B cell (primary cell): ENCODE measurements around the gene DHX30. TPM values are rescaled to one million over a fixed set of nuclear protein-coding genes. Genes with fewer than 3 reads are reported as not detected.

Source experiments
- ATAC-seq: fragments of 200-7000 bp; cut with Tn5 transposase; one replicate; pipeline ENCODE4 v1.10.0; 2021; ENCODE audit warnings: low read depth, mild to moderate bottlenecking, moderate number of reproducible peaks, moderate library complexity
- CTCF ChIA-PET: fragments of 350-600 bp; sonication (Branson Sonifier 250); formaldehyde crosslinking; loops from one replicate; lab custom pipeline; 2021; ENCODE audit warnings: antibody characterized with exemption, inconsistent platforms; lab: Charles Lee
- POLR2A ChIA-PET: fragments of 350-600 bp; sonication (Branson Sonifier 250); formaldehyde crosslinking; loops from one replicate; lab custom pipeline; 2021; ENCODE audit warnings: antibody characterized with exemption; lab: Charles Lee
- DNase-seq: peaks from one replicate; pipeline ENCODE4 v3.0.0; 2013
- H2AFZ ChIP-seq: 2 replicates; pipeline ENCODE4 v1.6.1; 2012; ENCODE audit warnings: mild to moderate bottlenecking, low read depth, low read length; ENCODE audit not compliant: insufficient read depth, poor library complexity, severe bottlenecking
- H3K27ac ChIP-seq, 2 donors: 1 replicate in 1 of 2; 2 replicates in 1 of 2; pipeline ENCODE4 v1.5.1; 2012 to 2013; ENCODE audit warnings: low read length in 2 of 2, mild to moderate bottlenecking in 2 of 2, moderate library complexity in 1 of 2
- H3K27me3 ChIP-seq, 4 experiments: fragments of 200-600 bp in 1 of 4; sonication (generic) in 1 of 4; replicated peaks in 1 of 4; 1 replicate in 2 of 4; 2 replicates in 2 of 4; pipeline versions ENCODE4 v1.6.1 to v1.7.0; 2013 to 2016; ENCODE audit warnings: low read length in 3 of 4, mild to moderate bottlenecking in 2 of 4, mixed read lengths in 1 of 4, moderate library complexity in 1 of 4; ENCODE audit not compliant: insufficient read depth in 4 of 4, control insufficient read depth in 3 of 4; ENCODE audit errors: control extremely low read depth in 1 of 4
- H3K36me3 ChIP-seq, 2 experiments: replicated peaks in 1 of 2; 1 replicate in 1 of 2; 2 replicates in 1 of 2; pipeline versions ENCODE4 v1.6.1 to v1.7.1; 2013; ENCODE audit warnings: low read length in 1 of 2; ENCODE audit not compliant: insufficient read depth in 2 of 2, control insufficient read depth in 1 of 2; ENCODE audit errors: control extremely low read depth in 1 of 2, extremely low read depth in 1 of 2
- H3K4me1 ChIP-seq, 2 donors: fragments of 200-600 bp in 1 of 2; sonication (generic) in 1 of 2; 1 replicate in 1 of 2; 2 replicates in 1 of 2; pipeline versions ENCODE4 v1.5.1 to v1.6.1; 2013 to 2017; ENCODE audit warnings: low read length in 2 of 2; ENCODE audit not compliant: control insufficient read depth in 2 of 2, insufficient read depth in 2 of 2
- H3K4me2 ChIP-seq: replicated peaks from 2 replicates; pipeline ENCODE3; 2012; ENCODE audit warnings: mild to moderate bottlenecking, low read depth, low read length; ENCODE audit not compliant: poor library complexity, severe bottlenecking
- H3K4me3 ChIP-seq, 5 experiments: fragments of 200-600 bp in 1 of 5; sonication (generic) in 1 of 5; 1 replicate in 3 of 5; 2 replicates in 2 of 5; pipeline versions ENCODE4 v1.5.1 to v1.7.0; 2011 to 2016; ENCODE audit warnings: low read length in 4 of 5, mild to moderate bottlenecking in 4 of 5, low read depth in 2 of 5, control low read depth in 1 of 5, moderate library complexity in 1 of 5; ENCODE audit not compliant: insufficient read depth in 1 of 5; ENCODE audit errors: control extremely low read depth in 1 of 5, extremely low read depth in 1 of 5
- H3K79me2 ChIP-seq: fragments of 200-600 bp; sonication (generic); one replicate; pipeline ENCODE4 v1.6.0; 2016; ENCODE audit warnings: low read length; ENCODE audit not compliant: control insufficient read depth, insufficient read depth
- H3K9ac ChIP-seq: fragments of 200-600 bp; sonication (generic); 2 replicates; pipeline ENCODE4 v1.6.1; 2017; ENCODE audit warnings: mild to moderate bottlenecking, low read length, moderate library complexity
- H3K9me3 ChIP-seq, 3 donors: one replicate each; pipeline versions ENCODE4 v1.6.1 to v1.7.1; 2013; ENCODE audit warnings: low read length in 2 of 3; ENCODE audit not compliant: control insufficient read depth in 2 of 3, insufficient read depth in 1 of 3; ENCODE audit errors: control extremely low read depth in 1 of 3
- H4K20me1 ChIP-seq: 2 replicates; pipeline ENCODE4 v1.6.0; 2012; ENCODE audit warnings: mild to moderate bottlenecking, low read length; ENCODE audit not compliant: insufficient read depth, control insufficient read depth, poor library complexity, severe bottlenecking
- H3K27ac Mint-ChIP-seq: one replicate; pipeline ENCODE4 v1.8.0; 2021; ENCODE audit warnings: mixed read lengths
- H3K27me3 Mint-ChIP-seq: one replicate; pipeline ENCODE4 v1.8.0; 2021; ENCODE audit warnings: mixed read lengths
- H3K4me1 Mint-ChIP-seq: one replicate; pipeline ENCODE4 v1.8.0; 2021; ENCODE audit warnings: mixed read lengths
- H3K4me3 Mint-ChIP-seq: one replicate; pipeline ENCODE4 v1.8.0; 2021; ENCODE audit warnings: mixed read lengths
- H3K9me3 Mint-ChIP-seq: one replicate; pipeline ENCODE4 v1.8.0; 2022; ENCODE audit warnings: mixed read lengths; ENCODE audit not compliant: insufficient read depth
- CTCF ChIP-seq: fragments of 200-600 bp; IDR thresholded peaks from one replicate; pipeline ENCODE4 v1.8.0; 2022; ENCODE audit warnings: antibody characterized with exemption, mild to moderate bottlenecking
- EZH2 ChIP-seq: IDR thresholded peaks from 2 replicates; pipeline ENCODE4 v1.6.1; 2012; ENCODE audit warnings: borderline replicate concordance, low read depth, mild to moderate bottlenecking, moderate library complexity, low read length; ENCODE audit not compliant: insufficient read depth, poor library complexity, severe bottlenecking
- WGBS: methylation state at CpG from one replicate; pipeline ENCODE4 v1.1.5; 2013; ENCODE audit warnings: missing lambda C conversion rate; ENCODE audit not compliant: insufficient coverage; 5-methylcytosine and 5-hydroxymethylcytosine counted together
- intact Hi-C: fragments of 100-400 bp; cut with micrococcal nuclease; formaldehyde crosslinking; loops from one replicate; pipeline ENCODE4 v1.10.0; 2022
- polyA plus RNA-seq: library from polyadenylated mRNA; depleted of rRNA; stranded (reverse); fragments of >200 nt; gene quantifications from 2 replicates; pipeline ENCODE4 v1.2.3, GENCODE V29; 2012
- total RNA-seq, 2 donors: library from RNA; stranded (reverse); fragments of 120-200 nt in 1 of 2; gene quantifications; 1 replicate in 1 of 2; 2 replicates in 1 of 2; pipeline versions ENCODE4 v1.2.3 to v1.2.4, GENCODE V29; 2013 to 2022

DHX30 gene
- total and polyA plus RNA-seq, 2 donors (not counting 1 experiment from before 2014, with no cell fraction given) = 77.0 to 81.8 TPM

- Histone ChIP-seq H3K4me2 (no peak overlapping the region), H3K9ac (no peak overlapping the region), H3K9me3 (no peaks in the 10 kb centered on the region), H3K36me3 (peaks cover 5 to 69% of the 10 kb centered on the region in 2 experiments), H3K27me3 (no peaks in the 10 kb centered on the region), H3K4me1 (no peaks in the 10 kb centered on the region), H3K4me3 (no peak overlapping the region), H3K79me2 (no peaks in the 10 kb centered on the region), H2AFZ (no peak overlapping the region), H3K27ac (no peak overlapping the region), H4K20me1 (no peaks in the 10 kb centered on the region)
- ATAC-seq (no peak), DNase-seq (no peak)
- no peaks in the 10 kb centered on the region for H3K4me1 Mint-ChIP-seq
- TF ChIP-seq CTCF (no peak), EZH2 (no peak)
- 97% methylated on average over 8 of the region's 8 CpGs for WGBS
- ChIA-PET CTCF (interaction anchor here (0.5 kb wide), 1 partner anchor 1275 kb away, joined by 4 read pairs; no protein-coding TSS in a partner anchor), POLR2A (no interaction called here)
- H3K27ac Mint-ChIP-seq = no peak overlapping the region
- no peaks in the 10 kb centered on the region for H3K9me3 Mint-ChIP-seq
- no peak overlapping the region for H3K4me3 Mint-ChIP-seq
- no peaks in the 10 kb centered on the region for H3K27me3 Mint-ChIP-seq
- intact Hi-C loops = no loop called here
Observed at GRCh38 chr3:47867451-47868044, 64.6 kb downstream of the DHX30 start.

GRCh38 chr3:47868306-47868705 is 65.4 kb downstream of the DHX30 start:
- ChIA-PET POLR2A (no interaction called here), CTCF (no interaction called here)
- peaks cover 8 to 67% of the 10 kb centered on the region in 2 experiments for H3K36me3 ChIP-seq
- no peak overlapping the region for H3K4me2 ChIP-seq
- no peaks in the 10 kb centered on the region for H3K4me1 ChIP-seq
- Mint-ChIP-seq H3K9me3 (no peaks in the 10 kb centered on the region), H3K4me3 (no peak overlapping the region), H3K27me3 (no peaks in the 10 kb centered on the region), H3K27ac (no peak overlapping the region), H3K4me1 (no peaks in the 10 kb centered on the region)
- no peaks in the 10 kb centered on the region for H3K27me3 ChIP-seq
- TF ChIP-seq EZH2 = no peak
- no peak for TF ChIP-seq CTCF
- WGBS = 88% methylated on average over 2 of the region's 2 CpGs
- no peaks in the 10 kb centered on the region for H3K9me3 ChIP-seq
- intact Hi-C loops = no loop called here
- no peak overlapping the region for H3K27ac ChIP-seq
- H3K4me3 ChIP-seq = no peak overlapping the region
- ATAC-seq = no peak
- H2AFZ ChIP-seq = no peak overlapping the region
- no peaks in the 10 kb centered on the region for H3K79me2 ChIP-seq
- no peak overlapping the region for H3K9ac ChIP-seq
- no peak for DNase-seq
- no peaks in the 10 kb centered on the region for H4K20me1 ChIP-seq
